ENCODE results near the gene GPR132. TPM values are rescaled to one million over a fixed set of nuclear protein-coding genes. Genes with fewer than 3 reads are reported as not detected.

Gene GPR132
- total RNA-seq, 1 experiment from 2014 or later: 1.4 TPM

DNA sequence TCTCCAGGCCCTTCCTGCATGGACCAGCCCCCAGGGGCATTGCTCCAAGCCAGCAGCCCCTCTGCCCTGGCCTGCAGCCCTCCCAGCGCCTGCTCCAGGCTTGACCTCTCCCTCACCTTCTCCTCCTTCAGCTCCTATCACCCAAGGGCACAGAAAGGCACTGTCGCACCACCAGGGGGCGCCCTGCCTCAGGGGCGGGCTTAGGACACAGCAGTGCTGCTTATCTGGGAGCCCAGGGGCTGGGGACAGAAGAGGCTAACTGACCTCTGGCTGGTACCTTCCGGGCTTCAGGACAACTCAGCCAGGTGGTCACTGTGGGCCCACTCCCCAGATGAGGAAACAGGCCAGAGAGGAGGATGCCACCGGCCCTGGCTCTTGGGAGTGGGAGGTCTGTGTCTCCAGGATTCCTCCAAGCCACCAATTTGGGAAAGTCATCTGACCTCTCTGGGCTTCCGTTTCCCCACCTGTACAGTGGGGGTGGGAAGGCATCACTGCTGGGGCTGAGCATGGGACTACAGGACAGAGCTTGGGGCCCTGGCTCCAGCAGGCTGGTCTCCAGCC is 25.3 kb upstream of the GPR132 start:
- intact Hi-C loops (cut with micrococcal nuclease; ENCODE audit: unreplicated experiment): loop anchor here (5.0 to 10.0 kb wide), 3 partner anchors 77 to 264 kb away; partner anchors contain the start of gene JAG2
- DNase-seq: peak; percentile 94
- H3K27me3 Mint-ChIP-seq (ENCODE audit: unreplicated experiment): no peaks in the 10 kb centered on the region

DNA sequence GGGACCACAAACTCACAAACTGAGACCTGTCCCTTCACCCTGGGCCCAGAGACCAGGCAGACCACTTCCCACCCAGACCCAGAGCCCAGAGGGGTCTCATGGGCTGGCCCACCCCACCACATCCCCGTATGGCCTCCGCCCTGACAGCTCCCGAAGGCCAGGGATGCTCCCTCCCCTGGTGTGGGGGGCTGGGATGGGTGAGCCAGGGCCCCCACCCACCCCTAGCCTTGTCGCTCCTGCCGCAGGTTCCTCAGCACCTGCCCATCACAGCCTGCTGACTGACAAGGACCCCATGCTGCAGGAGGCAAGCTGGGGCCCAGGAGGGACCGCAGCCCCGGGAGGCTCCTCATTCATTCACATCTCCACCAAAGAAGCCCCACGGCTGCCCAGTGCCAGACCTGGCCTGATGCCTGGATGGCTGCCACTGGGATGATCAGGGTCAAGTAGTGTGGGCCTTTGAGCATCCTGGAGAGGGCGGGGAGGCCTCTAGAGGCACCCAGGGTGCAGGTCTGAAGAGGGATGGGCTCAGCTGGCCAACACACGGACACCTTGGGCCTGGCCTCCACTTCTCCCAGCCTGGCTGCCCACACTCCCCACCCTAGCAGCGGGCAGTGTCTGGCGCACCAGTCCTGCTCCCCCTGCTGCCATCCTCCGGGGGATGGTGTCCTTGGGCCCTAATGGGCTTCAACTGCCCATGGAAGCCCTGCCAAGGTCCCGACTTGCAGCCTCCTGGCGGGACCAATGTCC is 24.7 kb upstream of the GPR132 start:
- Mint-ChIP-seq H3K9me3 (ENCODE audit: low read depth, unreplicated experiment) (no peaks in the 10 kb centered on the region), H3K27ac (ENCODE audit: unreplicated experiment) (no peak overlapping the region), H3K27me3 (ENCODE audit: unreplicated experiment) (no peaks in the 10 kb centered on the region), H3K4me3 (ENCODE audit: low read depth, unreplicated experiment) (peak overlapping the region; percentile 6), H3K36me3 (ENCODE audit: insufficient read depth, unreplicated experiment) (peaks cover 53% of the 10 kb centered on the region), H3K4me1 (ENCODE audit: low read depth, unreplicated experiment) (peaks cover 22% of the 10 kb centered on the region)
- DNase-seq: no peak
- CTCF ChIA-PET: interaction anchor here (0.6 to 2.7 kb wide), 10 partner anchors 8 to 318 kb away, joined by 3 to 10 read pairs (median 4); no protein-coding TSS in a partner anchor
- intact Hi-C loops (cut with micrococcal nuclease; ENCODE audit: unreplicated experiment): loop anchor here (5.0 to 10.0 kb wide), 4 partner anchors 75 to 265 kb away; partner anchors contain the start of gene JAG2
- TF ChIP-seq, protein P1, sequence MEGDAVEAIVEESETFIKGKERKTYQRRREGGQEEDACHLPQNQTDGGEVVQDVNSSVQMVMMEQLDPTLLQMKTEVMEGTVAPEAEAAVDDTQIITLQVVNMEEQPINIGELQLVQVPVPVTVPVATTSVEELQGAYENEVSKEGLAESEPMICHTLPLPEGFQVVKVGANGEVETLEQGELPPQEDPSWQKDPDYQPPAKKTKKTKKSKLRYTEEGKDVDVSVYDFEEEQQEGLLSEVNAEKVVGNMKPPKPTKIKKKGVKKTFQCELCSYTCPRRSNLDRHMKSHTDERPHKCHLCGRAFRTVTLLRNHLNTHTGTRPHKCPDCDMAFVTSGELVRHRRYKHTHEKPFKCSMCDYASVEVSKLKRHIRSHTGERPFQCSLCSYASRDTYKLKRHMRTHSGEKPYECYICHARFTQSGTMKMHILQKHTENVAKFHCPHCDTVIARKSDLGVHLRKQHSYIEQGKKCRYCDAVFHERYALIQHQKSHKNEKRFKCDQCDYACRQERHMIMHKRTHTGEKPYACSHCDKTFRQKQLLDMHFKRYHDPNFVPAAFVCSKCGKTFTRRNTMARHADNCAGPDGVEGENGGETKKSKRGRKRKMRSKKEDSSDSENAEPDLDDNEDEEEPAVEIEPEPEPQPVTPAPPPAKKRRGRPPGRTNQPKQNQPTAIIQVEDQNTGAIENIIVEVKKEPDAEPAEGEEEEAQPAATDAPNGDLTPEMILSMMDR (IDR thresholded peaks at IDR 0.05; ENCODE audit: unreplicated experiment): no peak
- no TSS peak for BruUV-seq (replicated peaks)

More for the DNA sequence above, 25.3 kb upstream of the GPR132 start:
- no TSS peak for BruUV-seq (replicated peaks)
- peak overlapping the region; percentile 6 for H3K4me3 Mint-ChIP-seq (ENCODE audit: low read depth, unreplicated experiment)
- TF ChIP-seq, protein P1 (IDR thresholded peaks at IDR 0.05; ENCODE audit: unreplicated experiment): peak; percentile 84
- CTCF ChIA-PET: interaction anchor here (0.6 to 2.7 kb wide), 10 partner anchors 9 to 318 kb away, joined by 3 to 10 read pairs (median 4); no protein-coding TSS in a partner anchor
- H3K36me3 Mint-ChIP-seq (ENCODE audit: insufficient read depth, unreplicated experiment): peaks cover 53% of the 10 kb centered on the region
- no peaks in the 10 kb centered on the region for H3K9me3 Mint-ChIP-seq (ENCODE audit: low read depth, unreplicated experiment)
- peaks cover 22% of the 10 kb centered on the region for H3K4me1 Mint-ChIP-seq (ENCODE audit: low read depth, unreplicated experiment)
- H3K27ac Mint-ChIP-seq (ENCODE audit: unreplicated experiment): no peak overlapping the region

DNA sequence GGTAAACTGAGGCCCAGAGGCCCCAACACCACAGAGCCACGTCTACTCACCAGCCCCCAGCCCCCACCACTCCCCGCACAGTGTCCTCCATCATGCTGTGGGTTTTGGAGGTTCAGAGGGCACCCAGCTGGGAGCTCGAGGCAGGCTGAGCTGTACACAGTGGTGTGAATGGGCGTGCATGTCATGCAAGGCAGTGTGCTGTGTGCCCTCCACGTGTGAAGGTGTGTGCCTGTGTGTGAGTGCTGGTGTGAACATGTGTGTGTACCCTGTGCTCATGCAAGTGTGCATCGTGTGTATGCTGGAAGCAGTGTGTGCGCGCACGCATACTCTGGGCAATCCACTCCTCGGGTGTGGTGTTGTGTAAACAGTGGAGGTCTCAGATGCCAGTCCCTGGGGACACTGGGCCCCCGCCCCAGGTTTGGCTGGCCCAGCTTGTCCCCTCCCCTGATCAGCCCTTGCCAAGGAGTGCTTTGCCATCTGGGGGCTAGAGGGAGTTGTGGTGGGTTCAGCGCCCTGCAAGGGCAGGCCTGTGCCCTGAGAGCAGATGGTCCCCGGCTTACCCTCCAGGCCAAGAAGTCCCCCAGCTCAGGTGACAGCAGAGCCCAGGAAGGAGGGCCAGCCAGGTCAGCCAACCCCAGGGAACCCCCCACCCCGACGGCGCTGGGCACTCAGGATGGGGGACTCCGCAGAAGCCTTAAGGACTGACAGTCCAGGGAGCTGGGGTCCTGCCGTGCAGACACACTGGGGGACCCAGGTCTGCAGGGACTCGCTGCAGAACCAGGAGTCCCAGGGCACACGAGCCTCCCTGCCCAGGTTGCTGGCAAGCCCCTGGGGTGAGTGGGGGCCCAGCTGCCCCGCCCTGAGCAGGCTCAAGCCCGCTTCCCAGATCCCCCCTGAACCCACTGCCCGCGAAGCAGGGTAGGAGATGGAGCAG is 23.8 kb upstream of the GPR132 start:
- CTCF ChIA-PET: interaction anchor here (0.7 kb wide), 1 partner anchor 100 kb away, joined by 3 read pairs; no protein-coding TSS in a partner anchor
- TF ChIP-seq, protein P1 (IDR thresholded peaks at IDR 0.05; ENCODE audit: unreplicated experiment): no peak
- peaks cover 55% of the 10 kb centered on the region for H3K36me3 Mint-ChIP-seq (ENCODE audit: insufficient read depth, unreplicated experiment)
- no peaks in the 10 kb centered on the region for H3K9me3 Mint-ChIP-seq (ENCODE audit: low read depth, unreplicated experiment)
- H3K4me1 Mint-ChIP-seq (ENCODE audit: low read depth, unreplicated experiment): peaks cover 22% of the 10 kb centered on the region
- peak overlapping the region; percentile 34 for H3K27ac Mint-ChIP-seq (ENCODE audit: unreplicated experiment)
- H3K4me3 Mint-ChIP-seq (ENCODE audit: low read depth, unreplicated experiment): peak overlapping the region; percentile 79
- no peak for DNase-seq
- peaks cover 6% of the 10 kb centered on the region for H3K27me3 Mint-ChIP-seq (ENCODE audit: unreplicated experiment)
- intact Hi-C loops (cut with micrococcal nuclease; ENCODE audit: unreplicated experiment): loop anchor here (10.0 kb wide), 1 partner anchor 74 kb away; no protein-coding TSS in a partner anchor
- no TSS peak for BruUV-seq (replicated peaks)
